Islet of Langerhans (tissue), 1 donor: ENCODE measurements around the gene TBX22.
"Not testable (repeated sequence)": the region's sequence is repeated elsewhere in the genome, so short reads cannot be mapped to it uniquely, and the experiment has no call there.

Experiments used
- FAIRE-seq: peaks from one replicate; lab custom pipeline; 2011; peaks lifted over from hg19 to GRCh38; lab: Jason Lieb, UNC

The TBX22 gene

GRCh38 chrX:80014141-80014940, at the start of gene TBX22:
Gene TBX22 (plus strand): TSS chrX:80014753. CDS start chrX:80022270, 7,517 bp downstream.
- no peak for FAIRE-seq

GRCh38 chrX:79975605-79976004, 38.9 kb upstream of the TBX22 start:
- no peak for FAIRE-seq

GRCh38 chrX:80004458-80004857, 10.1 kb upstream of the TBX22 start:
- no peak for FAIRE-seq

- no peak for FAIRE-seq
These were observed 3.0 kb upstream of the TBX22 start for GRCh38 chrX:80011522-80011921.

- FAIRE-seq, result no peak
These were observed 1.6 kb downstream of the TBX22 start for GRCh38 chrX:80016182-80016581.

GRCh38 chrX:80021621-80022020, 7.1 kb downstream of the TBX22 start:
- no peak for FAIRE-seq

- FAIRE-seq, result no peak
These were observed 7.9 kb downstream of the TBX22 start for GRCh38 chrX:80022363-80023031.

GRCh38 chrX:80026116-80026515, 11.6 kb downstream of the TBX22 start:
- no peak for FAIRE-seq

- not testable (repeated sequence) for FAIRE-seq
These were observed 51.6 kb downstream of the TBX22 start for GRCh38 chrX:80066156-80066555.

GRCh38 chrX:80075625-80076024, 61.1 kb downstream of the TBX22 start:
- FAIRE-seq, result not testable (repeated sequence)
